Lower leg skin (tissue), 4 donors: ENCODE measurements around the gene ABTB2. TPM values are rescaled to one million over a fixed set of nuclear protein-coding genes. Genes with fewer than 3 reads are reported as not detected.

Experiments used
- DNase-seq, 2 donors: peaks; one replicate each; pipeline ENCODE4 v3.0.0-alpha.2; 2019; ENCODE audit warnings: low spot score in 2 of 2
- H3K4me3 ChIP-seq: fragments of 200-600 bp; sonication (generic); 2 replicates; pipeline ENCODE4 v1.5.1; 2017; ENCODE audit warnings: mild to moderate bottlenecking, low read depth; ENCODE audit not compliant: poor library complexity, severe bottlenecking
- CTCF ChIP-seq, 3 donors: fragments of 450-650 bp; IDR thresholded peaks; one replicate each; pipeline ENCODE4 v1.5.1; 2016; ENCODE audit warnings: antibody characterized with exemption in 3 of 3, mild to moderate bottlenecking in 3 of 3, moderate library complexity in 2 of 3
- POLR2A ChIP-seq, 2 donors: fragments of 450-650 bp; IDR thresholded peaks; one replicate each; pipeline ENCODE4 v1.6.1; 2016 to 2017; ENCODE audit warnings: antibody characterized with exemption in 2 of 2, mild to moderate bottlenecking in 1 of 2, moderate library complexity in 1 of 2
- WGBS, 2 donors: methylation state at CpG; one replicate each; pipeline ENCODE4 v1.1.5; 2018; 5-methylcytosine and 5-hydroxymethylcytosine counted together
- intact Hi-C: fragments of 100-400 bp; cut with DNase I; formaldehyde crosslinking; loops from one replicate; pipeline ENCODE4 v1.15.0; 2023; ENCODE audit warnings: low total_unique reads
- total RNA-seq, 4 donors: library from RNA; depleted of rRNA; stranded (reverse); fragments of >200 nt; gene quantifications; one replicate each; pipeline ENCODE4 v1.1.0, GENCODE V29; 2016

Gene ABTB2
- total RNA-seq, 4 donors from 2014 or later, result 6.1 to 24.2 (median 11.1) TPM

GRCh38 chr11:34169686-34170085 lies 188.1 kb downstream of the ABTB2 start:
- no peak for TF ChIP-seq CTCF (IDR thresholded peaks at IDR 0.05)
- TF ChIP-seq POLR2A (IDR thresholded peaks at IDR 0.05), result no peak
- 65 to 68% methylated on average over 8 of the region's 8 CpGs for WGBS, 2 donors
- no peak for DNase-seq
- intact Hi-C loops, result loop anchor here (10.0 kb wide), 1 partner anchor 325 kb away; no protein-coding TSS in a partner anchor
- no peak overlapping the region for H3K4me3 ChIP-seq

GRCh38 chr11:34168642-34169420 lies 189.0 kb downstream of the ABTB2 start:
- 73% methylated on average over 18 of the region's 18 CpGs for WGBS, 2 donors
- no peak for DNase-seq
- TF ChIP-seq POLR2A (IDR thresholded peaks at IDR 0.05), result no peak
- intact Hi-C loops, result no loop called here
- H3K4me3 ChIP-seq, result no peak overlapping the region

- intact Hi-C loops, result no loop called here
- TF ChIP-seq CTCF (IDR thresholded peaks at IDR 0.05) (no peak), POLR2A (IDR thresholded peaks at IDR 0.05) (no peak)
- WGBS, 2 donors, result 86 to 88% methylated on average over 9 of the region's 9 CpGs
- no peak overlapping the region for H3K4me3 ChIP-seq
- DNase-seq, result no peak
Measured at GRCh38 chr11:34167961-34168360, 189.8 kb downstream of the ABTB2 start.

GRCh38 chr11:34166806-34167740 lies 190.7 kb downstream of the ABTB2 start:
- intact Hi-C loops, result no loop called here
- H3K4me3 ChIP-seq, result no peak overlapping the region
- TF ChIP-seq CTCF (IDR thresholded peaks at IDR 0.05) (no peak), POLR2A (IDR thresholded peaks at IDR 0.05) (no peak)
- WGBS, 2 donors, result 95 to 96% methylated on average over 16 of the region's 16 CpGs
- no peak for DNase-seq

- TF ChIP-seq POLR2A (IDR thresholded peaks at IDR 0.05) (no peak), CTCF (IDR thresholded peaks at IDR 0.05) (no peak)
- no peak overlapping the region for H3K4me3 ChIP-seq
- intact Hi-C loops, result no loop called here
- 48 to 53% methylated on average over 12 of the region's 12 CpGs for WGBS, 2 donors
- DNase-seq, result no peak
Measured at GRCh38 chr11:34165786-34166555, 191.8 kb downstream of the ABTB2 start.
